GM18505 (cell line): Measurements from ENCODE around the gene ZNF691.
"Not testable (repeated sequence)": the region's sequence is repeated elsewhere in the genome, so short reads cannot be mapped to it uniquely, and the experiment has no call there.

Experiments used
- ATAC-seq: cut with Tn5 transposase; IDR thresholded peaks from one replicate; pipeline ENCODE4 v1.9.1; 2021; ENCODE audit not compliant: unreplicated experiment
- POLR2A ChIP-seq: IDR thresholded peaks from 4 replicates; pipeline ENCODE4 v1.6.1; 2011; ENCODE audit warnings: borderline replicate concordance; ENCODE audit not compliant: insufficient read depth, insufficient read length; ENCODE audit errors: extremely low read depth

The ZNF691 gene

GRCh38 chr1:42846257-42847110 lies at the start of gene ZNF691:
Gene ZNF691 (plus strand): TSS chr1:42846613. CDS start chr1:42849659, 3,046 bp downstream.
- peak; percentile 85 for ATAC-seq
- TF ChIP-seq POLR2A, result peak; percentile 80

- ATAC-seq, result no peak
- TF ChIP-seq POLR2A, result no peak
These were observed 49.0 kb upstream of the ZNF691 start for GRCh38 chr1:42797414-42797813.

DNA sequence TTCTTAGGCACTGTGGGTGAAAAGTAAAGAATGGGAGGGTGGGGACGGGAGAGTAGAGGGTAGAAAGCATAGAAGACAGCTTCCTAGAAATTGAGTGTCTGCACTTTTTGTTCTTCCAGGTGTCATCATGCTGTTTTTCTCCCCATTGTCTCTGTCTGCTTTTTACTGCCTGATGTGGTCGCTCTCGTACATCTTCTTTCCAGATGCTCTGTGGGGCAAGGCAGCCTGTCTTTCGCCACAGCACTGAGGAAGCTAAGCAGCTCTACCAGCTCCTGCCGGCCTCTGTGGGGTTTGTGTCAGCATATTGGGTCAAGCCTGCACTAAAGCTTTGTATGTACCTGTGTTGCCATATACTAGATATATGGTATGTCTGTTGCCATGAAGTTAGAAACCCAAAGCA lies 48.4 kb upstream of the ZNF691 start:
- TF ChIP-seq POLR2A, result no peak
- no peak for ATAC-seq

DNA sequence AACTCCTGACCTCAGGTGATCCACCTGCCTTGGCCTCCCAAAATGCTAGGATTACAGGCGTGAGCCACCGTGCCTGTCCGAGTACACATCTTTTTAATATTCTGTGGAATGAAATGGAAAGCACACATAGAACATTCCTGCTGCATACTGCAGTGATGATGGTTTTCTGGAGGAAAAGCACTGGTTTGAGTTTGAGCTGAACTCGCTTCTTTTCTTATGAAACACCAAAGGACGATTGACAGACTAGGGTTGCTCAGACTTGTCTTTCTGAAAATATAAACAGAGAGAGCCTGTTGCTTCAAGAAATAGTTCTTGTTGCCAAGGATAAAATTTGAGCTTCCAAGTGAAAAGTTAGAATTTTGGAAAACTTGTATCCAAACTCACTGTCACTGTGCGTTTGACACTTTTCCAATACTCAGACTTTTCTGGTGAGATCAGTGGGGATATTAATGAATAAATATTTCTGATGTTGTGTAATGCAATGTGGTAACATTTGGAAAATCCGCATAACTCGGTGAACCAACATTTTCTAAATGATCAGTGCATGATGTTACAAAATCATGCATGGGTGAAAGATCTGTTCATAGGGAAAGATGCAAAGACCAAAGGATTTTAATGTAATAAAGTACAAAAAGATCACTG lies 44.5 kb upstream of the ZNF691 start:
- TF ChIP-seq POLR2A, result no peak
- ATAC-seq, result no peak

DNA sequence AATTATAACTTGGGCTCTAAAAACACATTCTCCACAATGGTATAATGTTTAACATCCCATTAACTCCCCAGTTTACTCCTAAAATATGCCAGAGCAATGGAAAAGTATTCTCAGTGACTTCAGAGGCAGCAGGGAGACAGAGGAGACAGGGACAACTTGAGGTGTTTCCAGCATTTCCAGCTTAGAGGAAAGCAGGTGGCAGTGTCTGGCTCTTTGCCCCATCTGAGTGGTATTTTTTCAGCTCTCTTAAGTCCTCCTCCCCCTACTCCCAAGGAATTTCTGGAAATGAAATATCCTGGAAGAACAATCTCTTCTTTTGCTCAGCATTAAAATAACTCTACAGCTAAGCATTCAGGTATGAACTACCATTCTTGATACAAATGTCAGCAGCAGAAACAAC lies 40.2 kb upstream of the ZNF691 start:
- ATAC-seq, result no peak
- no peak for TF ChIP-seq POLR2A

DNA sequence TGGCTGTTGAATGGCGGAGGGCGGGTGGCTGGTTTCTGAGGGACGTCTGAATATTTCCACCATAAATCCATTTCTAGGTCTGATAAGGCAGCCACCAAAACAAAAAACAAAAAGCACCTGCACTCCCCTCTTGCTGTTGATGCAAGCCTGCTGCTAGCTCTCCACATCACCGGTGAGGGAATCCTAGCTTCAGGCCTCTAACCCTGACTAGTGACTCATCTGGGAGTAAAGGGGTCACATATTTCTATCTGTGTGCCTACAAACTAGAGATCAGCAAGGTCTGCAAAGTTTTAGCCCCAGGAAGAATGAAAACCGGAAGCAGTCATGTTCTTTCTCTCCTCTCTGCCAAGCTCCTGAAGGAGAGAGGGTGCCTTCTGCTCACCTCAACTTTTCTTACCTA lies 39.8 kb upstream of the ZNF691 start:
- TF ChIP-seq POLR2A, result no peak
- no peak for ATAC-seq

- TF ChIP-seq POLR2A, result no peak
- no peak for ATAC-seq
These were observed 39.3 kb upstream of the ZNF691 start for GRCh38 chr1:42807056-42807668.

- not testable (repeated sequence) for ATAC-seq
These were observed 31.6 kb upstream of the ZNF691 start for GRCh38 chr1:42814815-42815214.

DNA sequence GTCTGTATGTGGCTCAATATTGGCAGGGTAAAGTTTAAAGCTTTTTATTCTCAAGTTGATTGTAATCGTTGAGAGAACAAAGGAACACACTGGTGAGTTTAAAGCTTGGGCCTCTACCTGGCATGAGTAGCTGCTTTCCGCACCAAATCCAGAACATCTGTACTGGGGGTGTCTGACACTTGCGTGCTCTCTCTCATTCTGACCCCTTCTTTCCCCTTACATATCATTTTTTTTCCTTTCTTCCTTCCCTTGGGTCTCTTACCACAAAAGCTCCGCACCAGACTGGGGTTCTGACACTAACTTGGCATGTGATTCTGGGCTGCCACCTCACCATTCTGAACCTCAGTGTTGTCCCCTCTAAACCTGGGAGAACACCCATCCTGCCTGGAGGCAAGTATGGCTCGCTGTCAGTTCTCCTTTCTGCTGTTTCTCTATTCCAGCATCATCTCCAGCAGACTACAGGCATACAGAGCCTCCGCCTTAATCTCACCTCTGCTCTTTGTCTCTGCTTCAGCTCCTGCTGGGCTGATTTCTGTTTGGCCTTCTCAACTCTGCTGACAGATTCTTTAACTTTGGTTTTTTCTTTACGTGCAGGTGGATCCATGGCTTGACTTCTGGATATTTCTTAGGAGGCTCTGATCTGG lies 30.4 kb upstream of the ZNF691 start:
- no peak for TF ChIP-seq POLR2A
- peak; percentile 1 for ATAC-seq

DNA sequence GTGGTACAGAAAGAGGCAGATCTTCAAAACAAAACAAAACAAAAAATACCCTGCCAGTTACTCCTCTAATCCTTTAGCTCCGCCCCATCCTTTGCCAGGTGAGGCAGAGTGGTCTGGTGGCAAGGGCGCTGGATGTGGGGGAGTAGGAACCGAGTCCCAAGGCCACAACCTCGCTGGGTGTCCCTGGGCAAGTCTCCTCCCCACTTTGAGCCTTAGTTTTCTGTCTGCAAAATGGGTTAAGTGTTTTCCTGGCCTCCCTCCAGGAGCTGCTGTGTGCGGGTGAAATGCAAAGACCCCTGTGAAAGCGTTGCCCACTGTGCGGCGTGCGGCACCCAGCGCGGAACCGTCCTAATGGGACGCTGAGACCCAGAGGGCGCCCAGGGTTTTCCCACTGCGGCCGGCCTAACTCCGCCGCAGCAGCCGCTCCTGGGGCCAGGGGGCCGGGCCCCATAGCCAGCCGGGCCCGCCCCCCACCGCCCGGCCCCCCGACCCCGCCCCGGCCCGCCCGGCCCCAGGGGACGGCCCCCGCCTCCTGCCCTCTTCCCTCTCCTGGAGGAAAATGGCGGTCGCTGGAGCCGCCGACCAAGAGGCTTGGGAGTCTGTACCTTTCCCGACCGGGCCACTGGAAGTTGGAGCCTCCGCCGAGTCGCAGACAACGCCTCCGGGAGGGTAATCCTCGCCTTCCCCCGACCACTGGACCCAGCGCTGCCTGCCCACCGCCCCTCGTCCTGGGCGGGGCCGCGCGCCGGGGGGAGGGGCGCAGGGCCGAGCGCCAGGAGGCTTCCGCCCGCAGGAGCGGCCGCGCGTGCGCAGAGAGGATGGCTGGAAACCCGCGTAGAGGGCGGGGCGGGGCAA lies 29.6 kb upstream of the ZNF691 start, which contains the start of the genes ERMAP and SVBP:
TSS of gene ERMAP (plus strand) at position 538 of the 855 bp plus-strand sequence. CDS start 13,327 bp downstream, outside the sequence.
TSS of gene SVBP (minus strand) at position 813 of the 855 bp plus-strand sequence. CDS start 853 bp downstream, outside the sequence.
- peak; percentile 79 for ATAC-seq
- TF ChIP-seq POLR2A, result peak; percentile 76

- no peak for TF ChIP-seq POLR2A
- ATAC-seq, result no peak
These were observed 29.0 kb upstream of the ZNF691 start for GRCh38 chr1:42817440-42817767.

DNA sequence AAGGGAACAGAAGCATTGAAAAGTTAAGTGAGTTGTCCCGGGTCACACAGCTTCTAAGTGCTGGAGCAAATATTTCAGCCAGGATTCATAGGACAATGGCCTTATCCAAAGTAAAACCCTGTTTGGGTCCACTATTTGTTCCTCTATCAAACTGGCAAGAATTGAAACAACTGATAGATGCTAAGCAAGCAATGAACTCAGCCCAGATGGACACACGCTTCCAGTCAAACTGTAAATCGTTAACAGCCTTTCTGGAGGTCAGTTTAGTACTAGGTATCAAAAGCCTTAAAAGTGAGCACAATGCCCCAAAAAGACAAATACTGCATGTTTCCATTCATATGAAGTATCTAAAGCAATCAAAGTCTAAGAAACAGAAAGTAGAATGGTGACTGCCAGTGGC lies 28.4 kb upstream of the ZNF691 start:
- no peak for ATAC-seq

DNA sequence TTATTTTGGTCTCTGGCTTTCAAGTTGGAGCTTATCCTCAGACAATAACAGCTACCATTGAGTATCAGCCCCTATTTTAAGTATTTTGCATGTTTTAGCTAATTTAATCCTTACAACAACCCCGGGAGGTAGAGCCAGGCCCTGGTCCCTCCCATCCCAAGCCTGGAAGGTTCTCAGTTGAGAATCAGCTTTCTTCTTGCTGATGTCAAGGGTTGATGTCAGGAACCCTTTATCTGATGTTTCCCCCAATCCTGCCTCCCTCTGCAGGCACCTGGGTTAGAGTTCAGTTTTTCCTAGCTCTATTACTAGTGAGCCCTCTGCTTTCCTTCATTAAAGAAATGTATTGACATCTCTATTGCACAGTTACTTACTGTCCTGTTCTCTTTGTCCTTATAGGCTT lies 25.6 kb upstream of the ZNF691 start:
- no peak for ATAC-seq
- no peak for TF ChIP-seq POLR2A

More for the DNA sequence above, 28.4 kb upstream of the ZNF691 start:
- TF ChIP-seq POLR2A, result no peak

DNA sequence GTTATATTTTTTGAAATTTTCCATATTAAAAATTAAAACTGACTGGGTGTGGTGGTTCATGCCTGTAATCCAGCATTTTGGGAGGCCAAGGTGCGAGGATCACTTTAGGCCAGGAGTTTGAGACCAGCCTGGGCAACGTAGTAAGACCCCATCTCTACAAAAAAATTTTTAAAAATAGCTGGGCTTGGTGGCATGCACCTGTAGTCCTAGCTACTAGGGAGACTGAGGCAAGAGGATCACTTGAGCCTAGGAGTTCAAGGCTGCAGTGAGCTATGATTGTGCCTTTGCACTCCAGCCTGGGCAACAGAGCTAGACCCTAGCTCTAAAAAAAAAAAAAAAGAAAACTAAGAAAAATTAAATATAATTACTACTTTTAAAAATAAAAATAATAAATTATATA lies 24.7 kb upstream of the ZNF691 start:
- ATAC-seq, result no peak
- no peak for TF ChIP-seq POLR2A
